SK-N-SH (cell line): ENCODE measurements around the gene RNF13. TPM values are rescaled to one million over a fixed set of nuclear protein-coding genes. Genes with fewer than 3 reads are reported as not detected.

ENCODE experiments used
- CTCF ChIA-PET: fragments of 300-600, 350-600 bp; formaldehyde crosslinking; extraction: SDS; loops from one replicate; lab custom pipeline; 2021; lab: Yijun Ruan, JAX
- POLR2A ChIA-PET: fragments of 350-600 bp; sonication (Branson Sonifier 250); formaldehyde crosslinking; extraction: SDS; loops from one replicate; lab custom pipeline; 2020; ENCODE audit warnings: antibody characterized with exemption, inconsistent platforms; lab: Yijun Ruan, JAX
- DNase-seq: peaks from one replicate; pipeline ENCODE4 v3.0.0; 2012
- H2AFZ ChIP-seq: fragments of 200-600 bp; sonication (generic); 2 replicates; pipeline ENCODE4 v1.8.1; 2016; ENCODE audit warnings: antibody characterized with exemption, mild to moderate bottlenecking, low read depth
- H3F3A ChIP-seq: fragments of 200-600 bp; sonication (generic); replicated peaks from 2 replicates; pipeline ENCODE3; 2016; ENCODE audit warnings: antibody characterized with exemption, mild to moderate bottlenecking; ENCODE audit not compliant: insufficient read depth
- H3K27ac ChIP-seq, 2 experiments: fragments of 200-500 bp in 1 of 2; fragments of 200-600 bp in 1 of 2; sonication (Bioruptor generic) in 1 of 2; sonication (generic), shearing (Covaris generic) in 1 of 2; 2 replicates each; pipeline versions ENCODE4 v1.5.1 to v1.6.1; 2014 to 2016; ENCODE audit warnings: low read depth in 2 of 2, inconsistent platforms in 1 of 2, low read length in 1 of 2, mild to moderate bottlenecking in 1 of 2, mixed read lengths in 1 of 2
- H3K27me3 ChIP-seq: fragments of 200-600 bp; sonication (generic), shearing (Covaris generic); 2 replicates; pipeline ENCODE4 v1.6.1; 2016; ENCODE audit warnings: mixed run types; ENCODE audit not compliant: insufficient read depth
- H3K36me3 ChIP-seq, 2 experiments: fragments of 200-500 bp in 1 of 2; fragments of 200-600 bp in 1 of 2; sonication (Bioruptor generic) in 1 of 2; sonication (generic) in 1 of 2; replicated peaks in 1 of 2; 2 replicates each; pipeline versions ENCODE3 to v1.5.1; 2014 to 2016; ENCODE audit warnings: low read length in 1 of 2, mild to moderate bottlenecking in 1 of 2; ENCODE audit not compliant: insufficient read depth in 2 of 2, control insufficient read depth in 1 of 2
- H3K4me1 ChIP-seq, 2 experiments: fragments of 200-500 bp in 1 of 2; fragments of 200-600 bp in 1 of 2; sonication (Bioruptor generic) in 1 of 2; sonication (generic), shearing (Covaris generic) in 1 of 2; 2 replicates each; pipeline versions ENCODE4 v1.5.1 to v1.6.1; 2014 to 2016; ENCODE audit warnings: low read depth in 1 of 2, low read length in 1 of 2, mixed run types in 1 of 2; ENCODE audit not compliant: insufficient read depth in 2 of 2, control insufficient read depth in 1 of 2
- H3K4me2 ChIP-seq: fragments of 200-600 bp; sonication (generic), shearing (Covaris generic); 2 replicates; pipeline ENCODE4 v1.6.1; 2017; ENCODE audit warnings: mixed run types
- H3K4me3 ChIP-seq, 2 experiments: fragments of 200-500 bp in 1 of 2; fragments of 200-600 bp in 1 of 2; sonication (Bioruptor generic) in 1 of 2; sonication (generic), shearing (Covaris generic) in 1 of 2; 2 replicates each; pipeline versions ENCODE4 v1.5.1 to v1.8.1; 2014 to 2016; ENCODE audit warnings: low read depth in 2 of 2, inconsistent platforms in 1 of 2, low read length in 1 of 2, mild to moderate bottlenecking in 1 of 2, mixed read lengths in 1 of 2, moderate library complexity in 1 of 2
- H3K79me2 ChIP-seq: fragments of 200-600 bp; sonication (generic); 2 replicates; pipeline ENCODE4 v1.8.1; 2017; ENCODE audit warnings: mild to moderate bottlenecking; ENCODE audit not compliant: insufficient read depth
- H3K9ac ChIP-seq: fragments of 200-600 bp; sonication (generic); 2 replicates; pipeline ENCODE4 v1.6.1; 2017; ENCODE audit warnings: mixed run types
- H3K9me2 ChIP-seq: fragments of 200-600 bp; sonication (generic); 2 replicates; pipeline ENCODE4 v1.6.1; 2017; ENCODE audit warnings: mixed run types
- H3K9me3 ChIP-seq: fragments of 200-600 bp; sonication (generic); 2 replicates; pipeline ENCODE4 v1.6.1; 2017; ENCODE audit warnings: mixed run types, mild to moderate bottlenecking, moderate library complexity
- H4K20me1 ChIP-seq: fragments of 200-600 bp; sonication (generic); 2 replicates; pipeline ENCODE4 v1.6.1; 2017; ENCODE audit warnings: mild to moderate bottlenecking, mixed run types; ENCODE audit not compliant: insufficient read depth
- CTCF ChIP-seq: fragments of 200-600 bp; sonication (generic); IDR thresholded peaks from 2 replicates; pipeline ENCODE4 v1.6.1; 2017; ENCODE audit warnings: antibody characterized with exemption, mild to moderate bottlenecking, moderate library complexity
- ELF1 ChIP-seq: IDR thresholded peaks from 2 replicates; pipeline ENCODE4 v1.4.0; 2012
- EZH2phosphoT487 ChIP-seq: fragments of 200-600 bp; sonication (generic); IDR thresholded peaks from 2 replicates; pipeline ENCODE4 v1.6.1; 2017; ENCODE audit warnings: low read depth, mixed run types, mild to moderate bottlenecking, antibody characterized with exemption, moderate library complexity, borderline replicate concordance
- FOSL2 ChIP-seq: IDR thresholded peaks from 2 replicates; pipeline ENCODE4 v1.4.0; 2012; ENCODE audit warnings: low read depth, mild to moderate bottlenecking, moderate library complexity, borderline replicate concordance
- FOXJ3 ChIP-seq: sonication (generic); formaldehyde crosslinking; IDR thresholded peaks from 2 replicates; pipeline ENCODE4 v1.5.1; 2020; ENCODE audit warnings: mild to moderate bottlenecking, missing genetic modification reagents
- FOXM1 ChIP-seq: IDR thresholded peaks from 2 replicates; pipeline ENCODE4 v1.4.0; 2012; ENCODE audit warnings: low read depth, mild to moderate bottlenecking
- MEF2A ChIP-seq: IDR thresholded peaks from 2 replicates; pipeline ENCODE4 v1.4.0; 2012; ENCODE audit warnings: low read depth, borderline replicate concordance
- NRF1 ChIP-seq: IDR thresholded peaks from 2 replicates; pipeline ENCODE4 v1.6.1; 2012; ENCODE audit warnings: low read depth, mild to moderate bottlenecking, low read length
- RAD21 ChIP-seq: IDR thresholded peaks from 2 replicates; pipeline ENCODE4 v1.6.1; 2012; ENCODE audit warnings: mild to moderate bottlenecking, low read length
- RFX5 ChIP-seq: IDR thresholded peaks from 2 replicates; pipeline ENCODE4 v1.6.1; 2012; ENCODE audit warnings: mild to moderate bottlenecking, improper control_type of control experiment, low read length
- RXRA ChIP-seq: IDR thresholded peaks from 2 replicates; pipeline ENCODE4 v1.4.0; 2012; ENCODE audit warnings: low read depth, mild to moderate bottlenecking, borderline replicate concordance
- SIN3A ChIP-seq: IDR thresholded peaks from 2 replicates; pipeline ENCODE4 v1.6.1; 2012; ENCODE audit warnings: low read depth, mild to moderate bottlenecking, low read length, moderate library complexity, borderline replicate concordance
- SMC3 ChIP-seq: IDR thresholded peaks from 2 replicates; pipeline ENCODE4 v1.6.1; 2012; ENCODE audit warnings: low read depth, low read length, improper control_type of control experiment
- TAF1 ChIP-seq: IDR thresholded peaks from 2 replicates; pipeline ENCODE4 v1.6.1; 2012; ENCODE audit warnings: low read depth, mild to moderate bottlenecking, low read length, moderate library complexity, borderline replicate concordance
- TCF12 ChIP-seq: IDR thresholded peaks from 2 replicates; pipeline ENCODE4 v1.4.0; 2012
- USF2 ChIP-seq: fragments of 150-350 bp; IDR thresholded peaks from 2 replicates; pipeline ENCODE4 v1.6.1; 2017; ENCODE audit warnings: antibody characterized with exemption, low read length, low read depth, borderline replicate concordance
- YY1 ChIP-seq: IDR thresholded peaks from 2 replicates; pipeline ENCODE4 v1.4.0; 2012; ENCODE audit warnings: low read depth, mild to moderate bottlenecking
- WGBS: methylation state at CpG from one replicate; pipeline ENCODE4 v1.1.6; 2017; ENCODE audit warnings: low lambda C conversion rate; 5-methylcytosine and 5-hydroxymethylcytosine counted together
- polyA plus RNA-seq, 3 experiments: library from polyadenylated mRNA; depleted of rRNA; stranded (reverse); fragments of >200 nt; gene quantifications; 2 replicates each; pipeline ENCODE4 v1.2.3, GENCODE V29; 2012
- TF ChIP-seq, protein P1 (sequence below): IDR thresholded peaks from 2 replicates; pipeline ENCODE4 v1.6.1; 2012; ENCODE audit warnings: mild to moderate bottlenecking, low read depth, low read length, moderate library complexity

RNF13 gene
- polyA plus RNA-seq, 1 of the 3 experiments (the other 2 are of a cell fraction): 14.9 TPM

DNA sequence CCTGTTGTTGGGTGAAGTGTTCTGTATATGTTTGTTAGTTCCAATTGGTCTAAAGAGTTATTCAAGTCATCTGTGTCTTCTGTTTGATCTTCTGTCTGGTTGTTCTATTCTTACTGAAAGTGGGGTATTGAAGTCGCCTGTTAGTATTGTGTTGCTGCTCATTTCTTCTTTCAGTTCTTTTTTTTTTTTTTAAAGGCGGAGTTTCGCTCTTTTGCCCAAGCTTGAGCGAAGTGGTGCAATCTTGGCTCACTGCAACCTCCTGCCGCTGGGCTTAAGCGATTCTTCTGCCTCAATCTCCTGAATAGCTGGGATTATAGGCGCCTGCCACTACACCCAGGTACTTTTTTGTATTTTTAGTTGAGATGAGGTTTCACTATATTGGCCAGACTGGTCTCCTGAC lies 134.2 kb downstream of the RNF13 start:
- Histone ChIP-seq H4K20me1 (no peaks in the 10 kb centered on the region), H3K4me3 (no peak overlapping the region), H3K27ac (no peak overlapping the region), H3K4me2 (no peak overlapping the region), H3K9me2 (no peaks in the 10 kb centered on the region), H2AFZ (no peak overlapping the region), H3K9me3 (no peaks in the 10 kb centered on the region), H3K36me3 (peaks cover 23 to 57% of the 10 kb centered on the region in 2 experiments), H3K9ac (no peak overlapping the region), H3K79me2 (peaks cover 26% of the 10 kb centered on the region), H3F3A (peaks cover 16% of the 10 kb centered on the region), H3K27me3 (no peaks in the 10 kb centered on the region), H3K4me1 (no peaks in the 10 kb centered on the region)
- TF ChIP-seq USF2: no peak
- TF ChIP-seq RXRA: no peak
- no peak for TF ChIP-seq YY1
- TF ChIP-seq FOXJ3 (CRISPR knock-in tag): no peak
- TF ChIP-seq SMC3: no peak
- no peak for TF ChIP-seq FOSL2
- TF ChIP-seq SIN3A: no peak
- no peak for TF ChIP-seq FOXM1
- no peak for TF ChIP-seq CTCF
- TF ChIP-seq RFX5: no peak
- no peak for TF ChIP-seq RAD21
- TF ChIP-seq MEF2A: no peak
- TF ChIP-seq ELF1: no peak
- TF ChIP-seq TCF12: no peak
- no peak for TF ChIP-seq EZH2phosphoT487
- CTCF ChIA-PET: interaction anchor here (1.1 to 1.9 kb wide), 2 partner anchors 10 to 275 kb away, joined by 3 to 6 read pairs; no protein-coding TSS in a partner anchor
- WGBS: 95% methylated on average over 7 of the region's 7 CpGs
- DNase-seq: no peak
- POLR2A ChIA-PET: no interaction called here

DNA sequence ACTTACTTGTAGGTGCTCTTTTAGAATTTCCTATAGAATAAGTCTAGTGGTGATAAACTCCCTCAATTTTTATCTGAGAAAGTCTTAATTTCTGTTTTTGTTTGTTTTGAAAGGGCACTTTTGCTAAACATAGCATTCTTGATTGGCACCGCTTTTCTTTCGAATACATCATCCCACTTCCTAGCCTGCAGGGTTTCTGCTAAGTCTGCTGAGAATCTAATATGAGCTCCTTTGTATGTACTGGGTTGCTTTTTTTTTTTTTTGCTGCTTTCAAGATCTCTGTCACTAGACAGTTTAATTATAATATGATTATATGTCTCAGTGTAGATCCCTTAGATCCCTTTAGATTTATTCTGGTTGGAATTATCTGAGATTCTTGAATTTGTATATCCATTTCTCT lies 136.2 kb downstream of the RNF13 start:
- DNase-seq: no peak
- POLR2A ChIA-PET: no interaction called here
- H3F3A ChIP-seq: peaks cover 18% of the 10 kb centered on the region
- H2AFZ ChIP-seq: no peak overlapping the region
- no peaks in the 10 kb centered on the region for H3K27me3 ChIP-seq
- no peaks in the 10 kb centered on the region for H4K20me1 ChIP-seq
- H3K4me2 ChIP-seq: no peak overlapping the region
- TF ChIP-seq NRF1 (no peak), TAF1 (no peak), TCF12 (no peak)
- TF ChIP-seq, protein P1, sequence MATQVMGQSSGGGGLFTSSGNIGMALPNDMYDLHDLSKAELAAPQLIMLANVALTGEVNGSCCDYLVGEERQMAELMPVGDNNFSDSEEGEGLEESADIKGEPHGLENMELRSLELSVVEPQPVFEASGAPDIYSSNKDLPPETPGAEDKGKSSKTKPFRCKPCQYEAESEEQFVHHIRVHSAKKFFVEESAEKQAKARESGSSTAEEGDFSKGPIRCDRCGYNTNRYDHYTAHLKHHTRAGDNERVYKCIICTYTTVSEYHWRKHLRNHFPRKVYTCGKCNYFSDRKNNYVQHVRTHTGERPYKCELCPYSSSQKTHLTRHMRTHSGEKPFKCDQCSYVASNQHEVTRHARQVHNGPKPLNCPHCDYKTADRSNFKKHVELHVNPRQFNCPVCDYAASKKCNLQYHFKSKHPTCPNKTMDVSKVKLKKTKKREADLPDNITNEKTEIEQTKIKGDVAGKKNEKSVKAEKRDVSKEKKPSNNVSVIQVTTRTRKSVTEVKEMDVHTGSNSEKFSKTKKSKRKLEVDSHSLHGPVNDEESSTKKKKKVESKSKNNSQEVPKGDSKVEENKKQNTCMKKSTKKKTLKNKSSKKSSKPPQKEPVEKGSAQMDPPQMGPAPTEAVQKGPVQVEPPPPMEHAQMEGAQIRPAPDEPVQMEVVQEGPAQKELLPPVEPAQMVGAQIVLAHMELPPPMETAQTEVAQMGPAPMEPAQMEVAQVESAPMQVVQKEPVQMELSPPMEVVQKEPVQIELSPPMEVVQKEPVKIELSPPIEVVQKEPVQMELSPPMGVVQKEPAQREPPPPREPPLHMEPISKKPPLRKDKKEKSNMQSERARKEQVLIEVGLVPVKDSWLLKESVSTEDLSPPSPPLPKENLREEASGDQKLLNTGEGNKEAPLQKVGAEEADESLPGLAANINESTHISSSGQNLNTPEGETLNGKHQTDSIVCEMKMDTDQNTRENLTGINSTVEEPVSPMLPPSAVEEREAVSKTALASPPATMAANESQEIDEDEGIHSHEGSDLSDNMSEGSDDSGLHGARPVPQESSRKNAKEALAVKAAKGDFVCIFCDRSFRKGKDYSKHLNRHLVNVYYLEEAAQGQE: no peak
- H3K4me1 ChIP-seq: peaks cover 4 to 8% of the 10 kb centered on the region in 2 experiments; a peak in 3 of 4 replicates
- peaks cover 39% of the 10 kb centered on the region for H3K79me2 ChIP-seq
- H3K9me2 ChIP-seq: no peaks in the 10 kb centered on the region
- 94% methylated on average over 2 of the region's 2 CpGs for WGBS
- H3K36me3 ChIP-seq: peaks cover 31 to 67% of the 10 kb centered on the region in 2 experiments
- H3K27ac ChIP-seq: no peak overlapping the region
- CTCF ChIA-PET: interaction anchor here (1.3 to 1.4 kb wide), 2 partner anchors 12 to 70 kb away, joined by 4 to 5 read pairs; no protein-coding TSS in a partner anchor
- no peaks in the 10 kb centered on the region for H3K9me3 ChIP-seq
- H3K9ac ChIP-seq: no peak overlapping the region
- no peak overlapping the region for H3K4me3 ChIP-seq
